SK-N-SH treated with all-trans-retinoic acid at 6 μM for 48 hours (cell line): ENCODE results near the gene CALHM2.

ENCODE experiments used
- ATAC-seq: fragments of 200-7000 bp; cut with Tn5 transposase; 3 replicates; pipeline ENCODE4 v1.9.1; 2020; ENCODE audit warnings: mild to moderate bottlenecking, moderate library complexity
- ARNTL ChIP-seq: fragments of 450-650 bp; formaldehyde crosslinking; IDR thresholded peaks from 2 replicates; pipeline ENCODE4 v1.5.0; 2020; ENCODE audit warnings: low read depth, mild to moderate bottlenecking, moderate library complexity, borderline replicate concordance
- BACH2 ChIP-seq: fragments of 250-450 bp; sonication (Bioruptor Pico); IDR thresholded peaks from 2 replicates; pipeline ENCODE4 v1.9.0; 2021; ENCODE audit warnings: mild to moderate bottlenecking, borderline replicate concordance
- CSDC2 ChIP-seq: fragments of 250-450 bp; sonication (Bioruptor Pico); IDR thresholded peaks from 2 replicates; pipeline ENCODE4 v1.5.0; 2020; ENCODE audit warnings: mild to moderate bottlenecking, moderate library complexity
- ESRRG ChIP-seq: fragments of 250-450 bp; sonication (Bioruptor Pico); IDR thresholded peaks from 2 replicates; pipeline ENCODE4 v1.6.1; 2021; ENCODE audit warnings: mild to moderate bottlenecking
- GLIS3 ChIP-seq: fragments of 250-450 bp; sonication (Bioruptor Pico); IDR thresholded peaks from 2 replicates; pipeline ENCODE4 v1.5.0; 2020; ENCODE audit warnings: mild to moderate bottlenecking, moderate library complexity
- ISL1 ChIP-seq: fragments of 250-450 bp; sonication (Bioruptor Pico); IDR thresholded peaks from 2 replicates; pipeline ENCODE4 v2.1.2; 2022; ENCODE audit warnings: mild to moderate bottlenecking, moderate library complexity
- OSR1 ChIP-seq: fragments of 250-450 bp; sonication (Bioruptor Pico); IDR thresholded peaks from 2 replicates; pipeline ENCODE4 v1.8.0; 2022; ENCODE audit warnings: moderate library complexity, mild to moderate bottlenecking, inconsistent platforms
- PPARA ChIP-seq: fragments of 250-450 bp; sonication (Bioruptor Pico); IDR thresholded peaks from 2 replicates; pipeline ENCODE4 v1.5.0; 2020; ENCODE audit warnings: mild to moderate bottlenecking, borderline replicate concordance
- RARB ChIP-seq: fragments of 250-450 bp; sonication (Bioruptor Pico); IDR thresholded peaks from 2 replicates; pipeline ENCODE4 v1.8.0; 2021; ENCODE audit warnings: mild to moderate bottlenecking, moderate library complexity
- SNAI2 ChIP-seq: fragments of 250-450 bp; sonication (Bioruptor Pico); IDR thresholded peaks from 2 replicates; pipeline ENCODE4 v1.5.0; 2020; ENCODE audit warnings: mild to moderate bottlenecking, moderate library complexity
- TCF4 ChIP-seq: fragments of 250-450 bp; sonication (Bioruptor Pico); IDR thresholded peaks from 2 replicates; pipeline ENCODE4 v1.8.0; 2021; ENCODE audit warnings: mild to moderate bottlenecking, moderate library complexity, borderline replicate concordance
- TOX ChIP-seq: fragments of 250-450 bp; sonication (Bioruptor Pico); IDR thresholded peaks from 2 replicates; pipeline ENCODE4 v1.8.0; 2021; ENCODE audit warnings: mild to moderate bottlenecking, moderate library complexity, borderline replicate concordance
- ZC3H10 ChIP-seq: fragments of 250-450 bp; sonication (Bioruptor Pico); IDR thresholded peaks from 2 replicates; pipeline ENCODE4 v1.5.1; 2021; ENCODE audit warnings: mild to moderate bottlenecking, moderate library complexity
- ZFP3 ChIP-seq: fragments of 250-450 bp; sonication (Bioruptor Pico); IDR thresholded peaks from 2 replicates; pipeline ENCODE4 v1.5.0; 2020; ENCODE audit warnings: mild to moderate bottlenecking, moderate library complexity
- ZFP30 ChIP-seq: fragments of 450-650 bp; formaldehyde crosslinking; IDR thresholded peaks from 2 replicates; pipeline ENCODE4 v1.5.0; 2022; ENCODE audit warnings: mild to moderate bottlenecking, moderate library complexity
- ZNF565 ChIP-seq: fragments of 450-650 bp; formaldehyde crosslinking; conservative IDR thresholded peaks from 2 replicates; pipeline ENCODE4 v1.5.0; 2020; ENCODE audit warnings: low read depth, mild to moderate bottlenecking, moderate library complexity
- ZNF70 ChIP-seq: fragments of 450-650 bp; formaldehyde crosslinking; IDR thresholded peaks from 2 replicates; pipeline ENCODE4 v1.5.0; 2020; ENCODE audit warnings: mild to moderate bottlenecking, moderate library complexity
- ZNF8 ChIP-seq: fragments of 450-650 bp; formaldehyde crosslinking; IDR thresholded peaks from 2 replicates; pipeline ENCODE4 v1.5.0; 2020; ENCODE audit warnings: mild to moderate bottlenecking, moderate library complexity
- TF ChIP-seq, protein P1 (sequence below): fragments of 250-450 bp; sonication (Bioruptor Pico); IDR thresholded peaks from 2 replicates; pipeline ENCODE4 v1.8.0; 2020; ENCODE audit warnings: mild to moderate bottlenecking, moderate library complexity, borderline replicate concordance
- TF ChIP-seq, protein P2 (sequence below): fragments of 250-450 bp; sonication (Bioruptor Pico); IDR thresholded peaks from 2 replicates; pipeline ENCODE4 v1.5.1; 2021; ENCODE audit warnings: mild to moderate bottlenecking, moderate library complexity
- TF ChIP-seq, protein P3 (sequence below): fragments of 250-450 bp; sonication (Bioruptor Pico); IDR thresholded peaks from 2 replicates; pipeline ENCODE4 v1.5.1; 2020; ENCODE audit warnings: low read depth, mild to moderate bottlenecking, moderate library complexity
- TF ChIP-seq, protein P4 (sequence below): fragments of 250-450 bp; sonication (Bioruptor Pico); IDR thresholded peaks from 2 replicates; pipeline ENCODE4 v1.5.0; 2020; ENCODE audit warnings: mild to moderate bottlenecking, moderate library complexity

CALHM2 gene

DNA sequence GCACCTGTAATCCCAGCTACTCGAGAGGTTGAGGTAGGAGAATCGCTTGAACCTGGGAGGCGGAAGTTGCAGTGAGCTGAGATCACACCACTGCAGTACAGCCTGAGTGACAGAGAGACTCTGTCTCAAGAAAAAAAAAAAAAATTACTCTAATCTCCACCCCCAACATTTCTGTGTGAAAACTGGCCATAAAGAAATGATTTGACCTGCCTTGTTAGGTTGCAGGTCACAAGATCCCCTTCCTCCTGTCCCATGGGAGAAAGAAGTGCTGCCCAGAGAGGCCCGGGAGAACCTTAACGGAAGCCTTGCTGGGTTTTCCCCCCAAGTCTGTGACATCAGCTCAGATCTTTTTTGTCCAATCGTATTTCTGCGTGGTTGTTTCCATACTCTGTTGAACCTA is 15.2 kb upstream of the CALHM2 start (continued):
- TF ChIP-seq ISL1: no peak

DNA sequence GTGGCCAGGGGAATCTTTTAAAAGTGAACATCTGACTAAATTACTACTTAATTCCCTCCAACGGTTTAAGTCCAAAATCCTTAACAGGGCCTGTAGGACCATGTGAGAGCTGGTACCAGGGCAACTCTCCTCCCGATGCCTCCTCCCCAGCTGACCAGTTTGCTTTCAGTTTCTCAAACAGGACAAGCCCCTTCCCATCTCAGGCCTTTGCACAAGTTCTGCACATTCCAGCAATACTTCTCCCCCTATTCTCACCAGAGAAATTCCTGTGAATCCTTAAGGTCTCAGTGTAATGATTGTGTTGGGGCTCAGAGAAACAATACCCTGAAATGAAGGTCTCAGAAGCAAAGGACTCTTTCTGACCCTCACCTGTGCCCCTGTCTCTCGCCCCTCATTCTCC is 14.6 kb upstream of the CALHM2 start:
- TF ChIP-seq, protein P1, sequence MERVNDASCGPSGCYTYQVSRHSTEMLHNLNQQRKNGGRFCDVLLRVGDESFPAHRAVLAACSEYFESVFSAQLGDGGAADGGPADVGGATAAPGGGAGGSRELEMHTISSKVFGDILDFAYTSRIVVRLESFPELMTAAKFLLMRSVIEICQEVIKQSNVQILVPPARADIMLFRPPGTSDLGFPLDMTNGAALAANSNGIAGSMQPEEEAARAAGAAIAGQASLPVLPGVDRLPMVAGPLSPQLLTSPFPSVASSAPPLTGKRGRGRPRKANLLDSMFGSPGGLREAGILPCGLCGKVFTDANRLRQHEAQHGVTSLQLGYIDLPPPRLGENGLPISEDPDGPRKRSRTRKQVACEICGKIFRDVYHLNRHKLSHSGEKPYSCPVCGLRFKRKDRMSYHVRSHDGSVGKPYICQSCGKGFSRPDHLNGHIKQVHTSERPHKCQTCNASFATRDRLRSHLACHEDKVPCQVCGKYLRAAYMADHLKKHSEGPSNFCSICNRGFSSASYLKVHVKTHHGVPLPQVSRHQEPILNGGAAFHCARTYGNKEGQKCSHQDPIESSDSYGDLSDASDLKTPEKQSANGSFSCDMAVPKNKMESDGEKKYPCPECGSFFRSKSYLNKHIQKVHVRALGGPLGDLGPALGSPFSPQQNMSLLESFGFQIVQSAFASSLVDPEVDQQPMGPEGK (CRISPR knock-in tag): no peak
- TF ChIP-seq ARNTL (CRISPR knock-in tag): no peak
- TF ChIP-seq, protein P2, sequence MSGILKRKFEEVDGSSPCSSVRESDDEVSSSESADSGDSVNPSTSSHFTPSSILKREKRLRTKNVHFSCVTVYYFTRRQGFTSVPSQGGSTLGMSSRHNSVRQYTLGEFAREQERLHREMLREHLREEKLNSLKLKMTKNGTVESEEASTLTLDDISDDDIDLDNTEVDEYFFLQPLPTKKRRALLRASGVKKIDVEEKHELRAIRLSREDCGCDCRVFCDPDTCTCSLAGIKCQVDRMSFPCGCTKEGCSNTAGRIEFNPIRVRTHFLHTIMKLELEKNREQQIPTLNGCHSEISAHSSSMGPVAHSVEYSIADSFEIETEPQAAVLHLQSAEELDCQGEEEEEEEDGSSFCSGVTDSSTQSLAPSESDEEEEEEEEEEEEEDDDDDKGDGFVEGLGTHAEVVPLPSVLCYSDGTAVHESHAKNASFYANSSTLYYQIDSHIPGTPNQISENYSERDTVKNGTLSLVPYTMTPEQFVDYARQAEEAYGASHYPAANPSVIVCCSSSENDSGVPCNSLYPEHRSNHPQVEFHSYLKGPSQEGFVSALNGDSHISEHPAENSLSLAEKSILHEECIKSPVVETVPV: no peak
- no peak for TF ChIP-seq RARB
- TF ChIP-seq, protein P3, sequence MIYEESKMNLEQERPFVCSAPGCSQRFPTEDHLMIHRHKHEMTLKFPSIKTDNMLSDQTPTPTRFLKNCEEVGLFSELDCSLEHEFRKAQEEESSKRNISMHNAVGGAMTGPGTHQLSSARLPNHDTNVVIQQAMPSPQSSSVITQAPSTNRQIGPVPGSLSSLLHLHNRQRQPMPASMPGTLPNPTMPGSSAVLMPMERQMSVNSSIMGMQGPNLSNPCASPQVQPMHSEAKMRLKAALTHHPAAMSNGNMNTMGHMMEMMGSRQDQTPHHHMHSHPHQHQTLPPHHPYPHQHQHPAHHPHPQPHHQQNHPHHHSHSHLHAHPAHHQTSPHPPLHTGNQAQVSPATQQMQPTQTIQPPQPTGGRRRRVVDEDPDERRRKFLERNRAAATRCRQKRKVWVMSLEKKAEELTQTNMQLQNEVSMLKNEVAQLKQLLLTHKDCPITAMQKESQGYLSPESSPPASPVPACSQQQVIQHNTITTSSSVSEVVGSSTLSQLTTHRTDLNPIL (CRISPR knock-in tag): no peak
- no peak for TF ChIP-seq ISL1
- TF ChIP-seq ZFP30: no peak
- TF ChIP-seq ZNF8 (CRISPR knock-in tag): no peak
- TF ChIP-seq, protein P4, sequence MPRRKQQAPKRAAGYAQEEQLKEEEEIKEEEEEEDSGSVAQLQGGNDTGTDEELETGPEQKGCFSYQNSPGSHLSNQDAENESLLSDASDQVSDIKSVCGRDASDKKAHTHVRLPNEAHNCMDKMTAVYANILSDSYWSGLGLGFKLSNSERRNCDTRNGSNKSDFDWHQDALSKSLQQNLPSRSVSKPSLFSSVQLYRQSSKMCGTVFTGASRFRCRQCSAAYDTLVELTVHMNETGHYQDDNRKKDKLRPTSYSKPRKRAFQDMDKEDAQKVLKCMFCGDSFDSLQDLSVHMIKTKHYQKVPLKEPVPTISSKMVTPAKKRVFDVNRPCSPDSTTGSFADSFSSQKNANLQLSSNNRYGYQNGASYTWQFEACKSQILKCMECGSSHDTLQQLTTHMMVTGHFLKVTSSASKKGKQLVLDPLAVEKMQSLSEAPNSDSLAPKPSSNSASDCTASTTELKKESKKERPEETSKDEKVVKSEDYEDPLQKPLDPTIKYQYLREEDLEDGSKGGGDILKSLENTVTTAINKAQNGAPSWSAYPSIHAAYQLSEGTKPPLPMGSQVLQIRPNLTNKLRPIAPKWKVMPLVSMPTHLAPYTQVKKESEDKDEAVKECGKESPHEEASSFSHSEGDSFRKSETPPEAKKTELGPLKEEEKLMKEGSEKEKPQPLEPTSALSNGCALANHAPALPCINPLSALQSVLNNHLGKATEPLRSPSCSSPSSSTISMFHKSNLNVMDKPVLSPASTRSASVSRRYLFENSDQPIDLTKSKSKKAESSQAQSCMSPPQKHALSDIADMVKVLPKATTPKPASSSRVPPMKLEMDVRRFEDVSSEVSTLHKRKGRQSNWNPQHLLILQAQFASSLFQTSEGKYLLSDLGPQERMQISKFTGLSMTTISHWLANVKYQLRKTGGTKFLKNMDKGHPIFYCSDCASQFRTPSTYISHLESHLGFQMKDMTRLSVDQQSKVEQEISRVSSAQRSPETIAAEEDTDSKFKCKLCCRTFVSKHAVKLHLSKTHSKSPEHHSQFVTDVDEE (CRISPR knock-in tag): no peak
- TF ChIP-seq SNAI2 (CRISPR knock-in tag): no peak
- TF ChIP-seq ESRRG (CRISPR knock-in tag): no peak
- no peak for TF ChIP-seq OSR1 (CRISPR knock-in tag)
- no peak for TF ChIP-seq TCF4
- TF ChIP-seq ZNF70 (CRISPR knock-in tag): no peak
- no peak for ATAC-seq

DNA sequence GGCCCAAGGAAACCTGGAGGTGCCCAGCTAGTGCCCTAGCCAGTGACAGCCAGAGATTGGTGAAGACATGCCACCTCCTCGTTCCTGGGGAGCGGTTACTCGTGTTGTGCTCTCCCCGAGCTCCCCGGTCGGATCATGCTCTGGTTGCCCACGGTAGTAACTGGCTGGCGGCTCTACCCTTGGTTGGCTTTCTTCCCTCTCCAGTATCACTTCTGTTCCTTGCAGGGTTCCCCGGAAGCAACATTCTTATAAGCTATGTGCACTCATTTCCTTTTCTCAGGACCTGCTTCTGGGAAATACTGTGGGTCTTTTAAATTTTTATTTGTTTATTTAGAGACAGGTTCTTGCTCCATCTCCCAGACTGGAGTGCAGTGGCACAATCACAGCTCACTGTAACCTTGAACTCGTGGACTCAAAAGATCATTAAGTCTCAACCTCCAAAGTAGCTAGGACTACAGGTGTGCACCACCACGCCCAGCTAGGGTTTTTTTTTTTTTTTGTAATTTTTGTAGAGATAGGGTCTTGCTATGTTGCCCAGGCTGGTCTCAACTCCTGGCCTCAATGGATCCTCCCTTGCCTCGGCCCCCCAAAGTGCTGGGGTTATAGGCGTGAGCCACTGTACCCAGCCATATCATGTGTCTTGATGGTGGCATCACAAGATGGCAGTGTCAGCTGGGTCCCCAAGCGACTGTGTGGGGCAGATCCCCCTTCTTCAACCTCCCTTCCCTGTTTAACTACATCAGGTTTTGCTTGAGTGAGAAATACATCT is 13.4 kb upstream of the CALHM2 start:
- ATAC-seq: no peak
- TF ChIP-seq TOX (CRISPR knock-in tag) (no peak), BACH2 (CRISPR knock-in tag) (no peak), ZNF565 (no peak), ZC3H10 (CRISPR knock-in tag) (no peak), TCF4 (no peak), ZFP30 (no peak), OSR1 (CRISPR knock-in tag) (no peak), SNAI2 (CRISPR knock-in tag) (no peak), ESRRG (CRISPR knock-in tag) (no peak), ZNF70 (CRISPR knock-in tag) (no peak), ZNF8 (CRISPR knock-in tag) (no peak), ARNTL (CRISPR knock-in tag) (no peak), GLIS3 (CRISPR knock-in tag) (no peak), ZFP3 (no peak), RARB (no peak), PPARA (CRISPR knock-in tag) (no peak), CSDC2 (CRISPR knock-in tag) (no peak)
- TF ChIP-seq, protein P2: no peak
- TF ChIP-seq, protein P3 (CRISPR knock-in tag): no peak
- TF ChIP-seq, protein P4 (CRISPR knock-in tag): no peak
- TF ChIP-seq, all 23 proteins: peak for 0
